Keratinocyte (primary cell): ENCODE data around the gene ARRDC4.

ENCODE experiments used
- EZH2 ChIP-seq: IDR thresholded peaks from one replicate; pipeline ENCODE4 v1.6.1; 2012; ENCODE audit warnings: inconsistent platforms, mild to moderate bottlenecking, low read length, moderate library complexity
- TF ChIP-seq, protein P1 (sequence below), 3 experiments: IDR thresholded peaks in 1 of 3; conservative IDR thresholded peaks in 1 of 3; optimal IDR thresholded peaks in 1 of 3; 2 replicates in 2 of 3; 3 replicates in 1 of 3; pipeline versions ENCODE3 to v1.5.1; 2011; ENCODE audit warnings: low read length in 3 of 3, mild to moderate bottlenecking in 3 of 3, moderate library complexity in 2 of 3, control low read depth in 1 of 3, inconsistent platforms in 1 of 3; ENCODE audit not compliant: insufficient read depth in 2 of 3; ENCODE audit errors: extremely low read depth in 1 of 3

DNA sequence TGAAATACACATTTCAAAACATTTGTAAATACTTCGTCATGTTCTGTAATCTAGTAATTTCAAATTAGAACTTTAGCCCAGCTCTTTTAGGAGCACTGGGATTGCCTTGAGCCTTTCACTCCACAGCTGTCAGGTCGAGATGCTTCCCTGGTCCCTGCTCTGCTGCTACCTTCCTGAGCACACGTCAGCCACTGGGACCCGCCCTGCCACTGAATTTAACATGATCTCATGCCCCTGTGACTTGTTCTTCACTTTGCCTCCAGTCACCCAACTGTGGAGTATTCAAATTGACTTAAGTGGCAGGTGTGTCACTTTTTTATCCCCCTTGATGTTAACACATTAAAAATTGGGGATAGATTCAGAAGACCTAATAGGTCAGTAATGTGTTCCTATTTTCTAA lies 3.3 kb downstream of the ARRDC4 start:
- TF ChIP-seq, protein P1, sequence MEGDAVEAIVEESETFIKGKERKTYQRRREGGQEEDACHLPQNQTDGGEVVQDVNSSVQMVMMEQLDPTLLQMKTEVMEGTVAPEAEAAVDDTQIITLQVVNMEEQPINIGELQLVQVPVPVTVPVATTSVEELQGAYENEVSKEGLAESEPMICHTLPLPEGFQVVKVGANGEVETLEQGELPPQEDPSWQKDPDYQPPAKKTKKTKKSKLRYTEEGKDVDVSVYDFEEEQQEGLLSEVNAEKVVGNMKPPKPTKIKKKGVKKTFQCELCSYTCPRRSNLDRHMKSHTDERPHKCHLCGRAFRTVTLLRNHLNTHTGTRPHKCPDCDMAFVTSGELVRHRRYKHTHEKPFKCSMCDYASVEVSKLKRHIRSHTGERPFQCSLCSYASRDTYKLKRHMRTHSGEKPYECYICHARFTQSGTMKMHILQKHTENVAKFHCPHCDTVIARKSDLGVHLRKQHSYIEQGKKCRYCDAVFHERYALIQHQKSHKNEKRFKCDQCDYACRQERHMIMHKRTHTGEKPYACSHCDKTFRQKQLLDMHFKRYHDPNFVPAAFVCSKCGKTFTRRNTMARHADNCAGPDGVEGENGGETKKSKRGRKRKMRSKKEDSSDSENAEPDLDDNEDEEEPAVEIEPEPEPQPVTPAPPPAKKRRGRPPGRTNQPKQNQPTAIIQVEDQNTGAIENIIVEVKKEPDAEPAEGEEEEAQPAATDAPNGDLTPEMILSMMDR (optimal IDR thresholded peaks at IDR 0.05 in 1 of 3, IDR thresholded peaks at IDR 0.05 in 1 of 3, conservative IDR thresholded peaks at IDR 0.05 in 1 of 3; ENCODE audit: extremely low read depth in 1 of 3, insufficient read depth in 2 of 3, low read length in 3 of 3), result no peak
- TF ChIP-seq EZH2, result no peak
